GM18520 (cell line): ENCODE data around the gene ACTL9.
"Not testable (repeated sequence)": the region's sequence is repeated elsewhere in the genome, so short reads cannot be mapped to it uniquely, and the experiment has no call there.

Experiments
- ATAC-seq: cut with Tn5 transposase; IDR thresholded peaks from one replicate; pipeline ENCODE4 v1.9.1; 2021; ENCODE audit not compliant: unreplicated experiment

ACTL9 gene, protein sequence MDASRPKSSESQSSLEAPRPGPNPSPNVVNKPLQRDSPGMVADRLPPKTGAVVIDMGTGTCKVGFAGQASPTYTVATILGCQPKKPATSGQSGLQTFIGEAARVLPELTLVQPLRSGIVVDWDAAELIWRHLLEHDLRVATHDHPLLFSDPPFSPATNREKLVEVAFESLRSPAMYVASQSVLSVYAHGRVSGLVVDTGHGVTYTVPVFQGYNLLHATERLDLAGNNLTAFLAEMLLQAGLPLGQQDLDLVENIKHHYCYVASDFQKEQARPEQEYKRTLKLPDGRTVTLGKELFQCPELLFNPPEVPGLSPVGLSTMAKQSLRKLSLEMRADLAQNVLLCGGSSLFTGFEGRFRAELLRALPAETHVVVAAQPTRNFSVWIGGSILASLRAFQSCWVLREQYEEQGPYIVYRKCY

GRCh38 chr19:8698433-8699063, at the start of gene ACTL9:
Gene ACTL9, minus strand, starts transcription at chr19:8698795. Its CDS starts 94 bp downstream, at chr19:8698701.
- ATAC-seq: no peak

DNA sequence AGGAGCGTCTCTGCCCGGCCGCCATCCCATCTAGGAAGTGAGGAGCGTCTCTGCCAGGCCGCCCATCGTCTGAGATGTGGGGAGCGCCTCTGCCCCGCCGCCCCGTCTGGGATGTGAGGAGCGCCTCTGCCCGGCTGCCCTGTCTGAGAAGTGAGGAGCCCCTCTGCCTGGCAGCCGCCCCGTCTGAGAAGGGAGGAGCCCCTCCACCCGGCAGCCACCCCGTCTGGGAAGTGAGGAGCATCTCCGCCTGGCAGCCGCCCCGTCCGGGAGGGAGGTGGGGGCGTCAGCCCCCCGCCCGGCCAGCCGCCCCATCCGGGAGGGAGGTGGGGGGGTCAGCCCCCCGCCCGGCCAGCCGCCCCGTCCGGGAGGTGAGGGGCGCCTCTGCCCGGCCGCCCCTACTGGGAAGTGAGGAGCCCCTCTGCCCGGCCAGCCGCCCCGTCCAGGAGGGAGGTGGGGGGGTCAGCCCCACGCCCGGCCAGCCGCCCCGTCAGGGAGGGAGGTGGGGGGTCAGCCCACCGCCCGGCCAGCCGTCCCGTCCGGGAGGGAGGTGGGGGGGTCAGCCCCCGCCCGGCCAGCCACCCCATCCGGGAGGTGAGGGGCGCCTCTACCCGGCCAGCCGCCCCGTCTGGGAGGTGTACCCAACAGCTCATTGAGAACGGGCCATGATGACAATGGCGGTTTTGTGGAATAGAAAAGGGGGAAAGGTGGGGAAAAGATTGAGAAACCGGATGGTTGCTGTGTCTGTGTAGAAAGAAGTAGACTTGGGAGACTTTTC, 40.9 kb upstream of the ACTL9 start:
- not testable (repeated sequence) for ATAC-seq

GRCh38 chr19:8738377-8738776, 39.8 kb upstream of the ACTL9 start:
- no peak for ATAC-seq

- ATAC-seq: no peak
Measured at GRCh38 chr19:8731428-8732169, 33.0 kb upstream of the ACTL9 start.

DNA sequence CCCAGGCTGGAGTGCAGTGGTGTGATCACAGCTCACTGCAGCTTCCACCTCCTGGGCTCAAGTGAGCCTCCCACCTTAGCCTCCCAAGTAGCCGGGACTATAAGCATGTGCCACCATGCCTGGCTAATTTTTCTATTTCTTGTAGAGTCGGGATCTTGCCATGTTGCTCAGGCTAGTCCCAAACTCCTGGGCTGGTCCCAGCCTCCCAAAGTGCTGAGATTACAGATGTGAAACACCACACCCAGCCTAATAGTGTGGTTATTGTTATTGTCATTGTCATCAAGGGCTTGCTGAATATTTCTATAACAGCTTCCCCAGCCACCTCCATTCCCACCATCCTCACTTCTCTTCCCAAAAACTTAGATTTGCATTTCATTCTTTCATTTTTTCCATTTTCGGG, 25.7 kb upstream of the ACTL9 start:
- ATAC-seq: no peak

GRCh38 chr19:8722032-8722431, 23.4 kb upstream of the ACTL9 start:
- ATAC-seq: no peak

DNA sequence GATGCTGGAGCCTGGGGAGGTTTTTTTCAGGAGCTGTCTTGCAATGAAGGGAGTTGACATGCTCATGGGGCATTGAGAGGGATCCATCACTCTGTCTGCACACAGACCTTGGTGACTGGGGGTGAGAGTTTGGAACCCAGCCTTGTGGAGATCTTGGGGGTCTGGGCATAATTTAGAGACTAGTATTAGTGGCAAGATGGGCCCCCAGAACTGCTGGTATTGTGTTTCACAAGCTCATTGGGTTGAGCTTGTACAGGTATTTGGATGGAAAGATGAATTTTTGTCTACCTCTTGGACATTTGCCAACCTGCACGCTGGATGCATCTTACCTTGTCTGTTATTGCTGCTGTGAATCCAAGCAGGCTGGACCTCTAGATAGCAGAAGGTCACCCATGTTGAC, 22.7 kb upstream of the ACTL9 start, which contains the start of gene OR2Z1:
Gene OR2Z1 (plus strand): TSS at position 301 of the 400 bp plus-strand sequence. CDS start 9,395 bp downstream, outside the sequence.
- no peak for ATAC-seq

DNA sequence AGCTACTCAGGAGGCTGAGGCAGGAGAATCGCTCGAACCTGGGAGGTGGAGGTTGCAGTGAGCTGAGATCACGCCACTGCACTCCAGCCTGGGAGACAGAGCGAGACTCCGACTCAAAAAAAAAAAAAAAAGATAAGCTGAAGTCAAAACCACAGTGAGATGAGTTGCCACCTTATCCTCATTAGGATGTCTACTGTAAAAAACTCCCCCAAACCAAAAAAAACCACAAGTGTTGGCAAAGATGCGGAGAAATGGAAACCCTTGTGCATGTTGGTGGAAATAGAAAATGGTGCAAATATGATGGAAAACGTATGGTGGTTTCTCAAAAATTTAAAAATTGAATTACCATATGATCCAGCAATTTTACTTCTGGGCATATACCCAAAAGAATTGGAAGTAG, 11.7 kb upstream of the ACTL9 start:
- not testable (repeated sequence) for ATAC-seq

GRCh38 chr19:8705742-8706141, 7.1 kb upstream of the ACTL9 start:
- ATAC-seq: no peak

DNA sequence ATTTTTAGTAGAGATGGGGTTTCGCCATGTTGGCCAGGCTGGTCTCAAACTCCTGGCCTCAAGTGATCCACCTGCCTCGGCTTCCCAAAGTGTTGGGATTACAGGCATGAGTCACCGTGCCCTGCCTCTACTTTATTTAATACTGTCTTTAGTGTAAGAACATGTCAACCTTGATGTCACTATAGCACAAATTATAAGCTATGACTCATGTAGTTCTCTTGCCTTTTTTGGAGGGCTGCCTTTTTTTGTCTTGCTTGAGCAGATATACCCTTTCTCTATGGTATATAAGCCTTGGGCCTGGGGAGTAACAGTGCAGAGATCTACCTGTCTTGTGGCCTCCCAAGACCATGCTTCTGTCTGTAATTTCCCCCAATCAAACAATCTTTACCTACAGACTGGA, 6.7 kb upstream of the ACTL9 start:
- ATAC-seq: not testable (repeated sequence)

GRCh38 chr19:8703223-8703622, 4.6 kb upstream of the ACTL9 start:
- ATAC-seq: no peak

- no peak for ATAC-seq
Measured at GRCh38 chr19:8702350-8702749, 3.8 kb upstream of the ACTL9 start.

- ATAC-seq: no peak
Measured at GRCh38 chr19:8700956-8701355, 2.4 kb upstream of the ACTL9 start.

- ATAC-seq: no peak
Measured at GRCh38 chr19:8699908-8700307, 1.3 kb upstream of the ACTL9 start.

DNA sequence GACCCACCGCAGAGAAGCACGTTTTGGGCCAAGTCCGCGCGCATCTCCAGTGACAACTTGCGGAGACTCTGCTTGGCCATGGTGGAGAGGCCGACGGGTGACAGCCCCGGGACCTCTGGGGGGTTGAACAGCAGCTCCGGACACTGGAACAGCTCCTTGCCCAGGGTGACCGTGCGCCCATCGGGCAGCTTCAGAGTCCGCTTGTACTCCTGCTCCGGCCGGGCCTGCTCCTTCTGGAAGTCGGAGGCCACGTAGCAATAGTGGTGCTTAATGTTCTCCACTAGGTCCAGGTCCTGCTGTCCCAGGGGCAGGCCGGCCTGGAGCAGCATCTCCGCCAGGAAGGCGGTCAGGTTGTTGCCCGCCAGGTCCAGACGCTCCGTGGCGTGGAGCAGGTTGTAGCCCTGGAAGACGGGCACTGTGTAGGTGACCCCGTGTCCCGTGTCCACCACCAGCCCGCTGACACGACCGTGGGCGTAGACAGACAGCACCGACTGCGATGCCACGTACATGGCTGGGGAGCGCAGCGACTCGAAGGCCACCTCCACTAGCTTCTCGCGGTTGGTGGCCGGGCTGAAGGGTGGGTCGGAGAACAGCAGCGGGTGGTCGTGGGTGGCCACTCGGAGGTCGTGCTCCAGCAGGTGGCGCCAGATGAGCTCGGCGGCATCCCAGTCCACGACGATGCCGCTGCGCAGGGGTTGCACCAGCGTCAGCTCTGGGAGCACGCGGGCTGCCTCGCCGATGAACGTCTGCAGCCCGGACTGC, 743 bp downstream of the ACTL9 start:
- no peak for ATAC-seq

GRCh38 chr19:8696993-8697392, 1.6 kb downstream of the ACTL9 start:
- ATAC-seq: no peak

DNA sequence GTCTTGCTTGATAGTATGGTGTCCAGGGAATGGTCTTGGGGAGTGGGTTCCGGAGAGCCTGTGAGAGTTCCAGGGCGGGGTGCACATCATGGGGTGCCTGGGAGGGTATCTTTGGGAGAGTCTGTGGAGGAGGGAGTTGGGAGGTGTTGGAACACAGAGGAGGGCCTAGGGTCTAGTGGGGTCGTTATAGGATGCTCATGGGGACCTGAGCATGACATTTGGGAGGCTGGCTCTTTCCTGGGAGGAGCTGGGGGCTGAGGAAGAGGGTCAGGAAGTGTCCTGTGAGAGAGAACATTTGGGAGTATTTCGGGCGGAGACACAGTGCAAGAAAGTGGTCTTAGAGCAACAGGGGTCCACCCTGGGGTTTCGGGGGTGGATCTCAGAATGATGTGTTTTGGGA, 2.7 kb downstream of the ACTL9 start:
- ATAC-seq: no peak

DNA sequence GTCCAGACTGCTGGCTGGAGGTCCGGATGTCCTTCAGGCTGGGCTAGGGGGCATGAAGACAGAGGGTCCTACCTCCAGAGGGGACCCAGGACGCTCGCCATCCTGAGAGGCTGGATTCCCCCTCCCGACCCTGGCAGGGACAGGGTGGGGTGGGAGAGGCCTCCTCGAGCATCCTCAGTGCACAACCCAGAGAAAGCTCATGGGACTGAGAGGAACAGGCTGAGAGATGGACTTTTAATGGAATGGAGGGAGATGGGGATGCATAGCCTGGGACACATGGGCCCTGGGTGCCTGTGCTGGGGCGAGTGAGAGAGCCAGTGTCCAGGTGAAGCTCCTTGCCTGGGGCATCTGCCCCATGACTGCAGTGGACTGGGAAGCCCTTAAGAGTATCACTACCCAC, 3.1 kb downstream of the ACTL9 start:
- no peak for ATAC-seq

DNA sequence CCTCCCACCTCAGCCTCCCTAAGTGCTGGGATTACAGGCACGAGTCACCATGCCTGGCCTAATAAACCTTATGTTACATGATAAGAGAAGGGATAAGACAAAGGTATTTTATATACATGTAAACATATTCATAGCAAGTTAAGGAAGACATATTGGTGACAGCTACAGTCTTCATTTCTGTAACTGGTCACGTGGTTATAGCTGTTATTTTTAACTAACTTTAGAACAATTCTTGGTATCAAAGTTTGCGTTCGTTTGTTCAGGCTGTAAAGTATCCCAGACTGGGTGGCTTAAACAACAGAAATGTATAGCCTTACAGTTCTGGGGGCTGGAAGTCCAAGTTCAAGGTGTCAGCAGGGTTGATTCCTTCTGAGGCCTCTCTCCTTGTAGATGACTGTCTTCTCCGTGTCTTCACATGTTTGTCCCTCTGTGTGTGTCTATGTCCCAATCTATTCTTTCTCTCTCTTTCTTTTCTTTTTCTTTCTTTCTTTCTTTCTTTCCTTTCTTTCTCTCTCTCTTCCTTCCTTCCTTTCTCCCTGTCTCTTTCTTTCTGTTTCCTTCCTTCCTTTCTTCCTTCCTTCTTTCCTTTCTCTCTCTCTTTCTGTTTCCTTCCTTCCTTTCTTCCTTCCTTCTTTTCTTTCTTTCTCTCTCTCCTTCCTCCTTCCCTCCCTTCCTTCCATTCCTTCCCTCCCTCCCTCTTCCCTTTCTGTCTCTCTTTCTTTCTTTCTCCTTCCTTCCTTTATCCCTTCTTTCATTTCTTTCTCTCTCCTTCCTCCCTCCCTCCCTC, 7.6 kb downstream of the ACTL9 start:
- no peak for ATAC-seq
